H1 (cell line): ENCODE measurements around the gene SPTB. TPM values are rescaled to one million over a fixed set of nuclear protein-coding genes. Genes with fewer than 3 reads are reported as not detected.

Experiments
- CTCF ChIA-PET: fragments of 300-600 bp; sonication (Branson Sonifier 250); formaldehyde crosslinking; loops from one replicate; lab custom pipeline; 2021; ENCODE audit not compliant: partially characterized antibody; lab: Charles Lee
- POLR2A ChIA-PET: fragments of 300-600 bp; sonication (Branson Sonifier 250); formaldehyde crosslinking; loops from one replicate; lab custom pipeline; 2021; ENCODE audit warnings: inconsistent platforms; ENCODE audit not compliant: partially characterized antibody; lab: Charles Lee
- DNase-seq, 2 experiments: peaks; one replicate each; pipeline versions ENCODE4 v3.0.0 to v3.0.0-alpha.2; 2010 to 2022; ENCODE audit warnings: low spot score in 2 of 2, low read depth in 1 of 2, mixed read lengths in 1 of 2
- FAIRE-seq: peaks from 2 replicates; lab custom pipeline; 2011; peaks lifted over from hg19 to GRCh38; lab: Jason Lieb, UNC
- H2AFZ ChIP-seq: 2 replicates; pipeline ENCODE4 v1.8.1; 2012; ENCODE audit warnings: low read length, inconsistent platforms
- H2AK5ac ChIP-seq: 2 replicates; pipeline ENCODE4 v1.6.1; 2013; ENCODE audit warnings: low read depth, low read length
- H2BK120ac ChIP-seq: replicated peaks from 2 replicates; pipeline ENCODE3; 2013; ENCODE audit warnings: low read depth, low read length, inconsistent platforms
- H2BK12ac ChIP-seq: 2 replicates; pipeline ENCODE4 v1.6.1; 2013; ENCODE audit warnings: low read depth, low read length
- H2BK15ac ChIP-seq: 2 replicates; pipeline ENCODE4 v1.6.1; 2013; ENCODE audit warnings: low read length
- H2BK20ac ChIP-seq: 2 replicates; pipeline ENCODE4 v1.6.1; 2013; ENCODE audit warnings: low read length
- H2BK5ac ChIP-seq: 2 replicates; pipeline ENCODE4 v1.6.1; 2013; ENCODE audit warnings: low read depth, low read length
- H3K14ac ChIP-seq: 2 replicates; pipeline ENCODE4 v1.6.1; 2013; ENCODE audit warnings: inconsistent platforms; ENCODE audit not compliant: insufficient read length
- H3K18ac ChIP-seq: 2 replicates; pipeline ENCODE4 v1.6.1; 2013; ENCODE audit warnings: low read length; ENCODE audit errors: extremely low read depth
- H3K23ac ChIP-seq: 2 replicates; pipeline ENCODE4 v1.6.1; 2013; ENCODE audit warnings: inconsistent platforms; ENCODE audit not compliant: insufficient read length
- H3K23me2 ChIP-seq: 2 replicates; pipeline ENCODE4 v1.6.1; 2013; ENCODE audit warnings: low read depth, low read length
- H3K27ac ChIP-seq: 2 replicates; pipeline ENCODE4 v1.6.1; 2011; ENCODE audit warnings: low read depth, low read length, inconsistent platforms
- H3K27me3 ChIP-seq, 4 experiments: replicated peaks in 1 of 4; 1 replicate in 1 of 4; 2 replicates in 3 of 4; pipeline versions ENCODE4 v1.6.1 to v1.8.1; 2011 to 2013; ENCODE audit warnings: low read length in 3 of 4, mild to moderate bottlenecking in 3 of 4, inconsistent platforms in 2 of 4, mixed read lengths in 2 of 4, moderate library complexity in 1 of 4; ENCODE audit not compliant: control insufficient read depth in 3 of 4, insufficient read depth in 3 of 4; ENCODE audit errors: extremely low read depth in 1 of 4
- H3K36me3 ChIP-seq, 4 experiments: 2 replicates each; pipeline versions ENCODE4 v1.6.1 to v1.8.1; 2011 to 2013; ENCODE audit warnings: mild to moderate bottlenecking in 4 of 4, low read length in 3 of 4, moderate library complexity in 2 of 4, control low read depth in 1 of 4, inconsistent platforms in 1 of 4; ENCODE audit not compliant: insufficient read depth in 4 of 4, control insufficient read depth in 2 of 4
- H3K4ac ChIP-seq: replicated peaks from 2 replicates; pipeline ENCODE3; 2013; ENCODE audit warnings: low read length, low read depth, mixed read lengths, inconsistent platforms; ENCODE audit not compliant: insufficient read length
- H3K4me1 ChIP-seq, 4 experiments: replicated peaks in 1 of 4; 1 replicate in 1 of 4; 2 replicates in 3 of 4; pipeline versions ENCODE4 v1.6.1 to v1.8.1; 2011 to 2013; ENCODE audit warnings: low read length in 3 of 4, inconsistent platforms in 2 of 4, mixed read lengths in 1 of 4; ENCODE audit not compliant: insufficient read depth in 4 of 4, control insufficient read depth in 3 of 4
- H3K4me2 ChIP-seq, 2 experiments: 2 replicates each; pipeline versions ENCODE4 v1.6.1 to v1.8.1; 2011 to 2013; ENCODE audit warnings: low read depth in 2 of 2, low read length in 2 of 2, control low read depth in 1 of 2, inconsistent platforms in 1 of 2, mild to moderate bottlenecking in 1 of 2; ENCODE audit not compliant: insufficient read depth in 1 of 2
- H3K4me3 ChIP-seq, 4 experiments: fragments of 200-600, 300-600 bp in 1 of 4; sonication (generic), shearing (Covaris generic), sonication (Bioruptor Twin) in 1 of 4; 2 replicates each; pipeline versions ENCODE4 v1.5.1 to v1.8.1; 2011 to 2016; ENCODE audit warnings: low read length in 4 of 4, low read depth in 3 of 4, control low read depth in 2 of 4, inconsistent platforms in 2 of 4, mild to moderate bottlenecking in 2 of 4, mixed read lengths in 1 of 4, moderate library complexity in 1 of 4; ENCODE audit not compliant: insufficient read depth in 2 of 4; ENCODE audit errors: extremely low read depth in 1 of 4
- H3K56ac ChIP-seq: replicated peaks from 2 replicates; pipeline ENCODE3; 2013; ENCODE audit warnings: low read depth, mild to moderate bottlenecking, mixed read lengths, low read length, inconsistent platforms; ENCODE audit not compliant: insufficient read length
- H3K79me1 ChIP-seq: 2 replicates; pipeline ENCODE4 v1.6.1; 2013; ENCODE audit warnings: low read depth, low read length, control low read depth
- H3K79me2 ChIP-seq, 2 experiments: 2 replicates each; pipeline versions ENCODE4 v1.6.1 to v1.8.1; 2012 to 2013; ENCODE audit warnings: low read length in 2 of 2, mild to moderate bottlenecking in 2 of 2, inconsistent platforms in 1 of 2; ENCODE audit not compliant: insufficient read depth in 2 of 2, control insufficient read depth in 1 of 2
- H3K9ac ChIP-seq, 4 experiments: replicated peaks in 1 of 4; 1 replicate in 1 of 4; 2 replicates in 3 of 4; pipeline versions ENCODE4 v1.6.1 to v1.8.1; 2011 to 2013; ENCODE audit warnings: low read depth in 3 of 4, low read length in 3 of 4, control low read depth in 2 of 4, mild to moderate bottlenecking in 2 of 4, moderate library complexity in 2 of 4, inconsistent platforms in 1 of 4; ENCODE audit errors: extremely low read depth in 1 of 4
- H3K9me3 ChIP-seq, 2 experiments: 2 replicates each; pipeline versions ENCODE4 v1.6.1 to v1.8.1; 2012 to 2013; ENCODE audit warnings: mild to moderate bottlenecking in 2 of 2, moderate library complexity in 2 of 2, control low read depth in 1 of 2, inconsistent platforms in 1 of 2, low read depth in 1 of 2, low read length in 1 of 2, mixed read lengths in 1 of 2; ENCODE audit not compliant: insufficient read depth in 2 of 2
- H4K20me1 ChIP-seq, 2 experiments: replicated peaks in 1 of 2; 2 replicates each; pipeline versions ENCODE3 to v1.8.1; 2011 to 2013; ENCODE audit warnings: inconsistent platforms in 2 of 2, low read length in 2 of 2, mild to moderate bottlenecking in 1 of 2; ENCODE audit not compliant: insufficient read depth in 2 of 2, control insufficient read depth in 1 of 2
- H4K5ac ChIP-seq: 2 replicates; pipeline ENCODE4 v1.6.1; 2013; ENCODE audit warnings: low read length, low read depth, mixed read lengths, inconsistent platforms; ENCODE audit not compliant: insufficient read length
- H4K8ac ChIP-seq: 2 replicates; pipeline ENCODE4 v1.8.0; 2013; ENCODE audit warnings: mild to moderate bottlenecking, moderate library complexity, low read length, inconsistent platforms; ENCODE audit not compliant: insufficient read depth; ENCODE audit errors: extremely low read depth
- H4K91ac ChIP-seq: replicated peaks from 2 replicates; pipeline ENCODE3; 2013; ENCODE audit warnings: low read length, mixed read lengths, inconsistent platforms; ENCODE audit not compliant: insufficient read length
- BRCA1 ChIP-seq: IDR thresholded peaks from 2 replicates; pipeline ENCODE4 v1.6.1; 2012; ENCODE audit warnings: low read depth, low read length, improper control_type of control experiment
- CTBP2 ChIP-seq: IDR thresholded peaks from 2 replicates; pipeline ENCODE4 v1.7.0; 2011; ENCODE audit warnings: borderline replicate concordance, mild to moderate bottlenecking, moderate library complexity, mixed read lengths, low read length; ENCODE audit not compliant: insufficient read depth, insufficient read length
- JUND ChIP-seq: IDR thresholded peaks from 2 replicates; pipeline ENCODE4 v1.6.1; 2011; ENCODE audit warnings: mild to moderate bottlenecking, improper control_type of control experiment, low read length
- PHF8 ChIP-seq: fragments of 200-600 bp; sonication (generic); conservative IDR thresholded peaks from 2 replicates; pipeline ENCODE4 v1.7.1; 2012; ENCODE audit warnings: low read depth, mild to moderate bottlenecking, inconsistent platforms, low read length, moderate library complexity
- SIN3A ChIP-seq, 2 experiments: IDR thresholded peaks in 1 of 2; conservative IDR thresholded peaks in 1 of 2; 2 replicates each; pipeline ENCODE4 v1.6.1; 2011 to 2012; ENCODE audit warnings: low read length in 2 of 2, improper control_type of control experiment in 1 of 2, low read depth in 1 of 2, mild to moderate bottlenecking in 1 of 2
- WGBS, 2 experiments: shearing (Covaris generic) in 1 of 2; methylation state at CpG; one replicate each; pipeline versions ENCODE4 v1.1.6 to v1.1.7; 2013 to 2015; ENCODE audit warnings: low lambda C conversion rate in 2 of 2, mixed read lengths in 2 of 2, inconsistent platforms in 1 of 2, low coverage in 1 of 2, missing lambda C conversion rate in 1 of 2; ENCODE audit not compliant: insufficient replicate concordance in 2 of 2, insufficient coverage in 1 of 2, insufficient read length in 1 of 2; ENCODE audit errors: extremely low coverage in 1 of 2, missing lambda C conversion rate in 1 of 2; 5-methylcytosine and 5-hydroxymethylcytosine counted together
- polyA plus RNA-seq, 7 experiments: library from polyadenylated mRNA; depleted of rRNA in 3 of 7; stranded (reverse) in 5 of 7; unstranded in 2 of 7; fragments of >200 nt in 5 of 7; fragments of 200-250 nt in 2 of 7; gene quantifications; 1 replicate in 5 of 7; 2 replicates in 1 of 7; 4 replicates in 1 of 7; pipeline versions ENCODE4 v1.2.1 to v1.2.3, GENCODE V29; 2011 to 2013; ENCODE audit warnings: missing spikeins in 2 of 7, mixed read lengths in 2 of 7
- total RNA-seq: library from RNA; stranded (reverse); fragmentation: NEBNext Ultra II Directional; extraction: Animal tissue kit (Norgen Biotek cat#: 25700); gene quantifications from 2 replicates; pipeline ENCODE4 v1.2.1, GENCODE V29; 2021

SPTB gene
- total and polyA plus RNA-seq, 2 of the 8 experiments (the other 6 are each of a cell fraction or from before 2014, with no cell fraction given): 0.30 to 2.4 TPM

- no peaks in the 10 kb centered on the region for H3K27me3 ChIP-seq
Observed at GRCh38 chr14:64705381-64706118, 174.2 kb downstream of the SPTB start.

More at GRCh38 chr14:64705381-64706118, 174.2 kb downstream of the SPTB start:
- H2BK5ac ChIP-seq: peak overlapping the region; percentile 47; the same call in 1 of the 2 replicates
- no peak overlapping the region for H4K8ac ChIP-seq
- POLR2A ChIA-PET: interaction anchor here (0.8 to 7.8 kb wide), 7 partner anchors 11 to 201 kb away, joined by 3 to 102 read pairs (median 4); partner anchors contain the start of genes HSPA2 and ZBTB1
- peak overlapping the region; percentile 66 to 89 (median 79) for H3K4me3 ChIP-seq
- H3K18ac ChIP-seq: peak overlapping the region; percentile 76
- peak overlapping the region; percentile 94 to 96 for H3K4me2 ChIP-seq
- H3K14ac ChIP-seq: no peak overlapping the region
- H3K79me1 ChIP-seq: peaks cover 14% of the 10 kb centered on the region; the same call in 1 of the 2 replicates
- no peak for DNase-seq
- H3K79me2 ChIP-seq: peaks cover 15 to 57% of the 10 kb centered on the region in 2 experiments
- H2BK20ac ChIP-seq: no peak overlapping the region
- peaks cover 9 to 14% of the 10 kb centered on the region in 2 experiments for H4K20me1 ChIP-seq
- no peak overlapping the region for H2AFZ ChIP-seq
- peak overlapping the region in 3 of 4 experiments; percentile 45 to 62 (median 58); a peak in 5 of 7 replicates for H3K9ac ChIP-seq
- H2BK15ac ChIP-seq: peak overlapping the region; percentile 73; the same call in 1 of the 2 replicates
- peaks cover 31 to 60% (median 42%) of the 10 kb centered on the region in 4 experiments for H3K4me1 ChIP-seq
- no peak overlapping the region for H4K5ac ChIP-seq
- CTCF ChIA-PET: interaction anchor here (1.0 to 9.3 kb wide), 10 partner anchors 9 to 96 kb away, joined by 3 to 74 read pairs (median 6); no protein-coding TSS in a partner anchor
- peaks cover 21% of the 10 kb centered on the region for H3K23me2 ChIP-seq
- peak overlapping the region; percentile 28 for H3K56ac ChIP-seq
- H3K27ac ChIP-seq: no peak overlapping the region
- peak overlapping the region; percentile 1; the same call in 1 of the 2 replicates for H2AK5ac ChIP-seq
- peak overlapping the region; percentile 25 for H2BK120ac ChIP-seq
- no peak overlapping the region for H3K23ac ChIP-seq
- peak overlapping the region; percentile 4 for H4K91ac ChIP-seq
- peak overlapping the region; percentile 50; the same call in 1 of the 2 replicates for H2BK12ac ChIP-seq
- FAIRE-seq: no peak
- H3K9me3 ChIP-seq: no peaks in the 10 kb centered on the region
- peak overlapping the region; percentile 17 for H3K4ac ChIP-seq
- 6% methylated on average over 18 of the region's 18 CpGs; no CpG with 5 or more reads in 1 of the 2 experiments for WGBS, 2 experiments
- peaks cover 0 to 6% (median 0%) of the 10 kb centered on the region in 4 experiments; a peak in 1 of 8 replicates for H3K36me3 ChIP-seq
- TF ChIP-seq JUND: no peak
- TF ChIP-seq PHF8: 0 out of 2 replicates have a peak, but pooled peaks have one; percentile 16
- peak; percentile 74 for TF ChIP-seq CTBP2
- peak in 1 of 2 experiments; percentile 58; a peak in 1 of 4 replicates for TF ChIP-seq SIN3A (conservative IDR thresholded peaks at IDR 0.05 in 1 of 2, IDR thresholded peaks at IDR 0.05 in 1 of 2; ENCODE audit: low read depth in 1 of 2, low read length in 2 of 2)
- TF ChIP-seq BRCA1: no peak
- TF ChIP-seq, all 59 proteins: peak for 3
